ENCODE results near the gene WNT9B. TPM values are rescaled to one million over a fixed set of nuclear protein-coding genes. Genes with fewer than 3 reads are reported as not detected.

The WNT9B gene
- total and polyA plus RNA-seq, 9 of the 15 experiments (the other 6 are each of a cell fraction or from before 2014, with no cell fraction given), result not detected

GRCh38 chr17:46911311-46911710 lies 59.9 kb downstream of the WNT9B start:
- Histone ChIP-seq H3K27ac (ENCODE audit: extremely low read depth, low read depth, low read length) (no peak overlapping the region), H2AFZ (ENCODE audit: low read depth, low read length) (no peak overlapping the region), H3K9me3 (replicated peaks; ENCODE audit: control insufficient read depth, insufficient read depth, low read depth, low read length) (no peaks in the 10 kb centered on the region), H3K9me1 (ENCODE audit: control insufficient read depth, insufficient read depth, low read length) (no peaks in the 10 kb centered on the region), H3K36me3 (ENCODE audit: control insufficient read depth, insufficient read depth, low read length) (no peaks in the 10 kb centered on the region), H3K4me2 (ENCODE audit: insufficient read depth, low read length) (no peak overlapping the region), H3K79me2 (ENCODE audit: control insufficient read depth, insufficient read depth, low read length) (no peaks in the 10 kb centered on the region), H3K27me3 (ENCODE audit: control insufficient read depth in 2 of 2, insufficient read depth in 2 of 2, low read length in 2 of 2) (peaks cover 18 to 31% of the 10 kb centered on the region in 2 experiments; a peak in 4 of 5 replicates), H3K4me3 (no peak overlapping the region), H3K4me1 (replicated peaks in 1 of 2; ENCODE audit: control insufficient read depth in 2 of 2, insufficient read depth in 2 of 2, low read length in 2 of 2) (peaks cover 0 to 3% of the 10 kb centered on the region in 2 experiments; a peak in 3 of 5 replicates), H3K9ac (ENCODE audit: insufficient read depth in 1 of 2, low read depth in 2 of 2, low read length in 2 of 2) (no peak overlapping the region), H4K20me1 (replicated peaks; ENCODE audit: control insufficient read depth, insufficient read depth, low read length) (no peaks in the 10 kb centered on the region)
- ATAC-seq (no peak), DNase-seq (ENCODE audit: extremely low read depth in 1 of 4, low spot score in 3 of 4) (no peak), FAIRE-seq (no peak)
- intact Hi-C loops (cut with micrococcal nuclease) (no loop called here), in situ Hi-C loops (cut with MboI) (no loop called here)
- TF ChIP-seq ZNF277 (CRISPR knock-in tag; IDR thresholded peaks at IDR 0.05; ENCODE audit: borderline replicate concordance) (no peak), BHLHE40 (IDR thresholded peaks at IDR 0.05; ENCODE audit: low read length) (no peak), BDP1 (IDR thresholded peaks at IDR 0.05; ENCODE audit: insufficient read depth, insufficient read length) (no peak), E2F8 (IDR thresholded peaks at IDR 0.05; ENCODE audit: low read depth, partially characterized antibody) (no peak), POLR2G (IDR thresholded peaks at IDR 0.05; ENCODE audit: low read depth, low read length) (no peak), MCM7 (IDR thresholded peaks at IDR 0.05) (no peak), SMARCB1 (IDR thresholded peaks at IDR 0.05; ENCODE audit: insufficient read length, low read depth) (no peak), ZNF717 (CRISPR knock-in tag; IDR thresholded peaks at IDR 0.05) (no peak), SMARCE1 (IDR thresholded peaks at IDR 0.05) (no peak), MAFG (tag; conservative IDR thresholded peaks at IDR 0.05) (no peak), ETV1 (tag; conservative IDR thresholded peaks at IDR 0.05; ENCODE audit: low read depth) (no peak)
- TF ChIP-seq, protein P1, sequence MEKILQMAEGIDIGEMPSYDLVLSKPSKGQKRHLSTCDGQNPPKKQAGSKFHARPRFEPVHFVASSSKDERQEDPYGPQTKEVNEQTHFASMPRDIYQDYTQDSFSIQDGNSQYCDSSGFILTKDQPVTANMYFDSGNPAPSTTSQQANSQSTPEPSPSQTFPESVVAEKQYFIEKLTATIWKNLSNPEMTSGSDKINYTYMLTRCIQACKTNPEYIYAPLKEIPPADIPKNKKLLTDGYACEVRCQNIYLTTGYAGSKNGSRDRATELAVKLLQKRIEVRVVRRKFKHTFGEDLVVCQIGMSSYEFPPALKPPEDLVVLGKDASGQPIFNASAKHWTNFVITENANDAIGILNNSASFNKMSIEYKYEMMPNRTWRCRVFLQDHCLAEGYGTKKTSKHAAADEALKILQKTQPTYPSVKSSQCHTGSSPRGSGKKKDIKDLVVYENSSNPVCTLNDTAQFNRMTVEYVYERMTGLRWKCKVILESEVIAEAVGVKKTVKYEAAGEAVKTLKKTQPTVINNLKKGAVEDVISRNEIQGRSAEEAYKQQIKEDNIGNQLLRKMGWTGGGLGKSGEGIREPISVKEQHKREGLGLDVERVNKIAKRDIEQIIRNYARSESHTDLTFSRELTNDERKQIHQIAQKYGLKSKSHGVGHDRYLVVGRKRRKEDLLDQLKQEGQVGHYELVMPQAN (IDR thresholded peaks at IDR 0.05; ENCODE audit: borderline replicate concordance), result no peak
- POLR2A ChIA-PET, result no interaction called here
- no TSS peak for BruUV-seq (replicated peaks)
- CTCF ChIA-PET (ENCODE audit: low intra/inter-chr PET ratio), result no interaction called here
- 18% methylated on average over 3 of the region's 3 CpGs for WGBS (ENCODE audit: insufficient coverage, low coverage, missing lambda C conversion rate)

Data from K562 (cell line).